Peyer's patch (tissue), 4 donors: Measurements from ENCODE around the gene COLEC12.

Experiments
- CTCF ChIP-seq, 6 experiments: fragments of 450-650 bp in 4 of 6; fragments of 200-600 bp in 2 of 6; sonication (generic) in 1 of 6; IDR thresholded peaks; one replicate each; pipeline ENCODE4 v1.5.1; 2017 to 2019; ENCODE audit warnings: antibody characterized with exemption in 6 of 6, mild to moderate bottlenecking in 3 of 6, moderate library complexity in 1 of 6
- POLR2A ChIP-seq, 2 donors: fragments of 450-650 bp; IDR thresholded peaks; one replicate each; pipeline ENCODE4 v1.5.1; 2017; ENCODE audit warnings: antibody characterized with exemption in 2 of 2, mild to moderate bottlenecking in 2 of 2, moderate library complexity in 2 of 2

GRCh38 chr18:457140-457519, 43.4 kb downstream of the COLEC12 start:
- TF ChIP-seq POLR2A (IDR thresholded peaks at IDR 0.05) (no peak), CTCF (IDR thresholded peaks at IDR 0.05) (no peak)
